MCF 10A (cell line): ENCODE measurements around the gene CARD9. TPM values are rescaled to one million over a fixed set of nuclear protein-coding genes. Genes with fewer than 3 reads are reported as not detected.
A peak's percentile ranks its signal among the peaks of the same experiment; 100 is the strongest.

Source experiments
- BruUV-seq: library from RNA; stranded (reverse); fragments of 400-500 nt; replicated peaks from 2 replicates; lab custom pipeline; 2021; lab: Mats Ljungman, UMichigan
- CTCF ChIA-PET: fragments of 300-600 bp; sonication (Branson Sonifier 250); formaldehyde crosslinking; extraction: SDS; loops from one replicate; lab custom pipeline; 2021; ENCODE audit warnings: antibody characterized with exemption, inconsistent platforms; lab: Yijun Ruan, JAX
- POLR2A ChIA-PET: fragments of 300-600, 350-650 bp; sonication (Branson Sonifier 250); formaldehyde crosslinking; extraction: SDS; loops from one replicate; lab custom pipeline; 2020; ENCODE audit warnings: antibody characterized with exemption, inconsistent platforms; lab: Yijun Ruan, JAX
- DNase-seq: peaks from one replicate; pipeline ENCODE4 v3.0.0-alpha.2; 2018; ENCODE audit not compliant: unreplicated experiment
- H3K27ac Mint-ChIP-seq: one replicate; pipeline ENCODE4 v1.8.0; 2022; ENCODE audit warnings: mild to moderate bottlenecking, low read depth, mixed read lengths; ENCODE audit not compliant: unreplicated experiment
- H3K27me3 Mint-ChIP-seq: one replicate; pipeline ENCODE4 v1.8.0; 2022; ENCODE audit warnings: mixed read lengths; ENCODE audit not compliant: insufficient read depth, unreplicated experiment
- H3K36me3 Mint-ChIP-seq: one replicate; pipeline ENCODE4 v1.8.0; 2022; ENCODE audit warnings: mild to moderate bottlenecking, moderate library complexity, mixed read lengths; ENCODE audit not compliant: insufficient read depth, unreplicated experiment
- H3K4me1 Mint-ChIP-seq: one replicate; pipeline ENCODE4 v1.8.0; 2022; ENCODE audit warnings: mixed read lengths; ENCODE audit not compliant: insufficient read depth, unreplicated experiment
- H3K4me3 Mint-ChIP-seq: one replicate; pipeline ENCODE4 v1.8.0; 2022; ENCODE audit warnings: mild to moderate bottlenecking, moderate library complexity, mixed read lengths; ENCODE audit not compliant: unreplicated experiment
- H3K9me3 Mint-ChIP-seq: one replicate; pipeline ENCODE4 v1.8.0; 2022; ENCODE audit warnings: mixed read lengths; ENCODE audit not compliant: unreplicated experiment
- intact Hi-C: fragments of 100-400 bp; cut with micrococcal nuclease; formaldehyde crosslinking; loops from 2 replicates; pipeline ENCODE4 v1.14.1; 2022
- total RNA-seq: library from RNA; stranded (reverse); gene quantifications from 2 replicates; pipeline ENCODE4 v1.2.3, GENCODE V29; 2022
- TF ChIP-seq, protein P1 (sequence below): fragments of 200-600 bp; IDR thresholded peaks from one replicate; pipeline ENCODE4 v1.8.0; 2022; ENCODE audit warnings: antibody characterized with exemption, mild to moderate bottlenecking; ENCODE audit not compliant: unreplicated experiment

The CARD9 gene
- total RNA-seq, 1 experiment from 2014 or later, result 0.33 TPM

DNA sequence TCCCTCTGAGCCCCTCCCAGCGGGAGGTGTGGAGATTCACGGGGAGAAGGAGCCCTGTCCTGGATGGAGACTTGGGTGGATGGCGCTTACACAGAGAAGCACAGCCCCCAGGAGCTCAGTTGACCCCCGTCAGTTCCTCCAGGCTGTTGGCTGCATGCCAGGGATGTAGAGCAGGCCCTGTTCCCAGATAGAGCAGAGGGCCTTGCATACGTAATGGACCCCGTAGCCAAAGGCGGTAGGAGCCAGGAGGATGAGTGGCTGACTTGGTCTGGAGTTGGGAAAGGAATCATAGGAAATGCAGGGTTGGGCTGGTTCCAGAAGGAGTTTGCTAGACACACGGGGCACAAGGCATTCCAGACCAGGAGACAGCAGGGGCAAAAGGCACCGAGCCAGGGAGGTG is 39.5 kb upstream of the CARD9 start:
- Mint-ChIP-seq H3K36me3 (peaks cover 63% of the 10 kb centered on the region), H3K4me3 (no peak overlapping the region), H3K4me1 (peaks cover 19% of the 10 kb centered on the region), H3K27me3 (no peaks in the 10 kb centered on the region), H3K27ac (no peak overlapping the region), H3K9me3 (no peaks in the 10 kb centered on the region)
- DNase-seq, result no peak
- CTCF ChIA-PET, result interaction anchor here (1.8 to 2.5 kb wide), 3 partner anchors 11 to 213 kb away, joined by 4 to 9 read pairs (median 6); no protein-coding TSS in a partner anchor
- intact Hi-C loops, result no loop called here
- no TSS peak for BruUV-seq
- TF ChIP-seq, protein P1, sequence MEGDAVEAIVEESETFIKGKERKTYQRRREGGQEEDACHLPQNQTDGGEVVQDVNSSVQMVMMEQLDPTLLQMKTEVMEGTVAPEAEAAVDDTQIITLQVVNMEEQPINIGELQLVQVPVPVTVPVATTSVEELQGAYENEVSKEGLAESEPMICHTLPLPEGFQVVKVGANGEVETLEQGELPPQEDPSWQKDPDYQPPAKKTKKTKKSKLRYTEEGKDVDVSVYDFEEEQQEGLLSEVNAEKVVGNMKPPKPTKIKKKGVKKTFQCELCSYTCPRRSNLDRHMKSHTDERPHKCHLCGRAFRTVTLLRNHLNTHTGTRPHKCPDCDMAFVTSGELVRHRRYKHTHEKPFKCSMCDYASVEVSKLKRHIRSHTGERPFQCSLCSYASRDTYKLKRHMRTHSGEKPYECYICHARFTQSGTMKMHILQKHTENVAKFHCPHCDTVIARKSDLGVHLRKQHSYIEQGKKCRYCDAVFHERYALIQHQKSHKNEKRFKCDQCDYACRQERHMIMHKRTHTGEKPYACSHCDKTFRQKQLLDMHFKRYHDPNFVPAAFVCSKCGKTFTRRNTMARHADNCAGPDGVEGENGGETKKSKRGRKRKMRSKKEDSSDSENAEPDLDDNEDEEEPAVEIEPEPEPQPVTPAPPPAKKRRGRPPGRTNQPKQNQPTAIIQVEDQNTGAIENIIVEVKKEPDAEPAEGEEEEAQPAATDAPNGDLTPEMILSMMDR, result no peak
- POLR2A ChIA-PET, result interaction anchor here (0.6 to 5.1 kb wide), 5 partner anchors 12 to 215 kb away, joined by 3 to 34 read pairs (median 5); partner anchors contain the start of gene INPP5E

DNA sequence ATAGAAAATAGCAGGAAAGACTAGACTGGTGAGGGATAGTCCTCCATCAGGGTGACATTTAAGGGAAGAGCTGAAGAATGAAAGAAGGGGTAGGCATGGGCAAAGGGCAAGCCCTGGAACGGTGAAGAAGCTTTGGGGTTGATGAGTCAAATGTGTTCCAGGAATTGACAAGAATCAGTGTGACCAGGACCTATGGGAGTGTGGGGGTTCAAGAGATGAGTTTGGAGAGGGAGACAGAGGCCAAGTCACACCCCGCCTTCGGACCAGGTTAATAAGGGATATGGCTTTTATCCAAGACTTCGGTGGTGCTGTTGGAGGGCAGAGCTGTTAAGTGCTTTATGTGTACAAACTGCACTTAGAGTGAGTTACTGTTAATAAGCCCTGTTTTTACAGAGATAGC is 37.9 kb upstream of the CARD9 start:
- peaks cover 19% of the 10 kb centered on the region for H3K4me1 Mint-ChIP-seq
- ChIA-PET POLR2A (interaction anchor here (0.7 to 5.1 kb wide), 9 partner anchors 8 to 83 kb away, joined by 3 to 37 read pairs (median 6); partner anchors contain the start of genes DNLZ, INPP5E and SNAPC4), CTCF (interaction anchor here (2.5 kb wide), 1 partner anchor 13 kb away, joined by 6 read pairs; no protein-coding TSS in a partner anchor)
- H3K4me3 Mint-ChIP-seq, result peak overlapping the region; percentile 96
- no peaks in the 10 kb centered on the region for H3K27me3 Mint-ChIP-seq
- H3K36me3 Mint-ChIP-seq, result peaks cover 63% of the 10 kb centered on the region
- intact Hi-C loops, result no loop called here
- no peak for DNase-seq
- TF ChIP-seq, protein P1, result no peak
- H3K9me3 Mint-ChIP-seq, result no peaks in the 10 kb centered on the region
- H3K27ac Mint-ChIP-seq, result peak overlapping the region; percentile 97
- TSS peak; percentile 44 for BruUV-seq

DNA sequence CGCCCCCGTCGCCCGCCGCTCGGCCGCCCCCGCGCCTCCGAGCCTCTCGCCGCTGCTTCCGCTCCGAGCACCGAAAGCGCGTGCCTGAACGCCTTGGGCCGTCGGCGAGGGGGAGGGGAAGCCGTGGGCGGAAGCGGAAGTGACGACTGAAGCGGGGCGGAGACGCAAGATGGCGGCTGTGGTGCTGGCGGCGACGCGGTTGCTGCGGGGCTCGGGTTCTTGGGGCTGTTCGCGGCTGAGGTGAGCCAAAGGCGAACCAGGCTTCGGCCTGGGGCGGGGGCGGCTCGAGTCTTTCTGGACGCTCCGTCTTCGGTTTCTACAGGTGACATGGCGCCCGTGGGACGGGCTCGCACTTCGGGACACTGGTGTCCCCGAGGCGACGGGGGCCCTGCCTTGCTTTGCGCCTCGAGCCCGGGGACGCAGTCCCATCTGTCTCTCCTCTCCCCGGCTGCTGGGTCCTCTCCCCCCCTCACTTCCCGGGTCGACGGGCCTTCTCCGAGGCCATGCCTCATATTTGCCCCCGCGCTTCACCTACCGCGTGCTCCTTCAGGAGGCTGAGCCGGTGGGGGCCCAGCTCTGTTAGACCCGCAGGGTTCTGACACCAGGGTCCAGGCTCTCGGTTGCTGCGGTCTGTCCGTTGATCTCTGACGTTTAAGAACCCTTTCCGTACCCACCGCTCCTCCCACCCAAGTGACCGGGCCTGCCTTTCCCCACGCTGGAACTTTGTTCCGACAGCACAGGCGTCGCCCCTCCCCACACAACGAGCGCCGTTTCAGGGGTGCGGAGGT is 37.2 kb upstream of the CARD9 start, which contains the start of the genes ENTR1 and PMPCA:
Gene ENTR1, minus strand, starts transcription at position 115 of the 788 bp plus-strand sequence. CDS start 217 bp downstream, outside the sequence.
Gene PMPCA, plus strand, starts transcription at position 159 of the 788 bp plus-strand sequence. Its CDS starts 11 bp downstream, at position 170.
- H3K4me1 Mint-ChIP-seq, result peaks cover 19% of the 10 kb centered on the region
- peak; percentile 90 for DNase-seq
- no peaks in the 10 kb centered on the region for H3K27me3 Mint-ChIP-seq
- BruUV-seq, result no TSS peak
- H3K36me3 Mint-ChIP-seq, result peaks cover 63% of the 10 kb centered on the region
- peak within 1 kb of the TSS; percentile 97 for H3K27ac Mint-ChIP-seq
- no peaks in the 10 kb centered on the region for H3K9me3 Mint-ChIP-seq
- peak within 1 kb of the TSS; percentile 96 for H3K4me3 Mint-ChIP-seq
- CTCF ChIA-PET, result interaction anchor here (0.6 to 1.7 kb wide), 4 partner anchors 10 to 75 kb away, joined by 3 to 14 read pairs (median 3); no protein-coding TSS in a partner anchor
- POLR2A ChIA-PET, result interaction anchor here (0.5 to 5.1 kb wide), 13 partner anchors 9 to 302 kb away, joined by 3 to 37 read pairs (median 3); partner anchors contain the start of genes DNLZ, INPP5E and SNAPC4
- intact Hi-C loops, result no loop called here
- TF ChIP-seq, protein P1, result no peak
